Thymus (tissue), 11 donors: ENCODE results near the gene SERGEF. TPM values are rescaled to one million over a fixed set of nuclear protein-coding genes. Genes with fewer than 3 reads are reported as not detected.
"Not testable (repeated sequence)": the region's sequence is repeated elsewhere in the genome, so short reads cannot be mapped to it uniquely, and the experiment has no call there.

Source experiments
- DNase-seq, 9 donors: peaks; one replicate each; pipeline ENCODE4 v3.0.0-alpha.2; 2013; ENCODE audit warnings: low spot score in 9 of 9, low read depth in 6 of 9, missing footprints in 1 of 9
- H3K27ac ChIP-seq, 2 donors: one replicate each; pipeline ENCODE4 v1.5.1; 2013; ENCODE audit warnings: control low read depth in 1 of 2, low read depth in 1 of 2, low read length in 1 of 2, mild to moderate bottlenecking in 1 of 2, moderate library complexity in 1 of 2
- H3K27me3 ChIP-seq, 2 donors: one replicate each; pipeline ENCODE4 v1.5.1; 2013; ENCODE audit warnings: low read length in 1 of 2; ENCODE audit not compliant: control insufficient read depth in 2 of 2, insufficient read depth in 1 of 2
- H3K36me3 ChIP-seq, 2 donors: one replicate each; pipeline ENCODE4 v1.5.1; 2013; ENCODE audit warnings: low read length in 1 of 2, mild to moderate bottlenecking in 1 of 2, moderate library complexity in 1 of 2; ENCODE audit not compliant: control insufficient read depth in 2 of 2, insufficient read depth in 2 of 2
- H3K4me1 ChIP-seq, 2 donors: one replicate each; pipeline ENCODE4 v1.5.1; 2013; ENCODE audit warnings: low read length in 2 of 2; ENCODE audit not compliant: control insufficient read depth in 2 of 2, insufficient read depth in 2 of 2
- H3K4me3 ChIP-seq, 2 donors: one replicate each; pipeline ENCODE4 v1.5.1; 2013; ENCODE audit warnings: low read length in 2 of 2, control low read depth in 1 of 2, mild to moderate bottlenecking in 1 of 2
- H3K9me3 ChIP-seq, 2 donors: one replicate each; pipeline ENCODE4 v1.5.1; 2013; ENCODE audit warnings: low read length in 1 of 2, mild to moderate bottlenecking in 1 of 2; ENCODE audit not compliant: control insufficient read depth in 2 of 2, insufficient read depth in 1 of 2
- WGBS: extraction: QIAGEN DNeasy Blood & Tissue Kit; methylation state at CpG from one replicate; pipeline ENCODE4 v1.1.7; 2013; 5-methylcytosine and 5-hydroxymethylcytosine counted together
- polyA plus RNA-seq: library from polyadenylated mRNA; stranded (reverse); fragments of 200-250 nt; gene quantifications from one replicate; pipeline ENCODE4 v1.2.3, GENCODE V29; 2013
- total RNA-seq: library from RNA; stranded (reverse); fragments of 120-200 nt; gene quantifications from one replicate; pipeline ENCODE4 v1.2.4, GENCODE V29; 2013
- donor health status: healthy.

The SERGEF gene
- total and polyA plus RNA-seq, 2 donors, result 52.8 to 84.2 TPM

DNA sequence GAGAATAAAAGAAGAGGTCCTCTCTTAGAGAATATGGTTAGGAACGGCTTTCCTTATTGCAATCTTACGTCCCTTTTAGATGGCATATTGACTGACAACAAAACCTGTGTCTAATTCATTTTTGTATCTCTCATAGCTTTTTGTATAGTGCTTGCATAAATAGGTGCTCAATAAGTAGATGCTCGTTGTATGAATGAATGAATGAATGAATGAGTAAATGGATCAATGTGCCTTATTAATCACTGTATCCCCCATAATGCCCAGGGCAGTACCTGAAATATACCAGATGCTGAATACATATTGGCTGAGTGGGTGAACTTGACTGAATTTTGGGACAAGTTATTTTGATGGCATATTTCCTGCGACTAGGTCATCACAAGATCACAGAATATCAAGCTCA is 97.9 kb downstream of the SERGEF start:
- Histone ChIP-seq H3K4me3 (no peak overlapping the region), H3K9me3 (no peaks in the 10 kb centered on the region), H3K36me3 (no peaks in the 10 kb centered on the region), H3K27me3 (no peaks in the 10 kb centered on the region), H3K27ac (no peak overlapping the region), H3K4me1 (no peaks in the 10 kb centered on the region)
- DNase-seq, result no peak
- 98% methylated on average over 4 of the region's 4 CpGs for WGBS

DNA sequence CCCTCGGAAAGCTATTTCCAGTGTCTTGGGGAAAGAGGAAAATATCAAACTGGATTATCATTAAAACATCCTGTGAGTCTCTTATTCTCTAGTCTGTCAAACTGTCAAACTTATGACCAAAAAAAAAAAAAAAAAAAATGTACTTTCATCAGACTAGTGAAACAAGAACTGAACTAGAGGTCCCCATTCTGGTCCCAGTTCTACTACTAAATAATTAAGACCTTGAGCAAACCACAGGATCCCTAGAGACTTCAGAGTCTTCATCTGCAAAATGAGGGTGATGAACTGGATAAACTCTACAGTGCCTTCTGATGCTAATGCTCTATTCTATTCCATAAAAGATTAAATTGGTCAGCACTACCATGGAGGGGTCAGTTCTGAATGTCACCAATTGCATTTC is 105.8 kb downstream of the SERGEF start:
- 98% methylated on average over 1 of the region's 1 CpG for WGBS
- Histone ChIP-seq H3K4me3 (no peak overlapping the region), H3K27me3 (no peaks in the 10 kb centered on the region), H3K9me3 (no peaks in the 10 kb centered on the region), H3K27ac (no peak overlapping the region), H3K4me1 (peaks cover 9 to 12% of the 10 kb centered on the region in 2 donors), H3K36me3 (no peaks in the 10 kb centered on the region)
- DNase-seq, result no peak

DNA sequence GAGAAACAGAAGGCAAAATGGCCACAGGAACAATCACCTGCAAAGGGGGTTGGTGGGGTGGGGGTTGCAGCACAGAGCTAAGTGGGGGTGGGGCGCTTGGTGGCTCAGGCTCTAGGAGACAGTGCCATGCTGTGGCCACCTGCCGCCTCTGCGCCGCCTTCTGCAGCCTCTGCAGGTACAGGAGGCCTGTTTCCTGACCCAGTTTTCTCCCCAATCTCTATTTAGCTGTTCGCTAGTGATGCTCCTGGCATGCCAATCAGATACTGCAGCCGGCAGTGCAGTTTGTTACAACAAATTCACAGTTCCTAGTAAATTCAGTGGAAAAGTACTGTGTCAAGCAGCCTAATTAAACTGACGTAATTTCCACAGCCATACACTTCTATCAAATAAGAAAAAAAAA is 106.4 kb downstream of the SERGEF start:
- 88% methylated on average over 7 of the region's 7 CpGs for WGBS
- Histone ChIP-seq H3K27me3 (no peaks in the 10 kb centered on the region), H3K4me1 (peaks cover 9 to 12% of the 10 kb centered on the region in 2 donors), H3K27ac (no peak overlapping the region), H3K4me3 (no peak overlapping the region), H3K9me3 (no peaks in the 10 kb centered on the region), H3K36me3 (no peaks in the 10 kb centered on the region)
- peak in 8 of 9 donors; percentile 29 to 84 (median 58) for DNase-seq

DNA sequence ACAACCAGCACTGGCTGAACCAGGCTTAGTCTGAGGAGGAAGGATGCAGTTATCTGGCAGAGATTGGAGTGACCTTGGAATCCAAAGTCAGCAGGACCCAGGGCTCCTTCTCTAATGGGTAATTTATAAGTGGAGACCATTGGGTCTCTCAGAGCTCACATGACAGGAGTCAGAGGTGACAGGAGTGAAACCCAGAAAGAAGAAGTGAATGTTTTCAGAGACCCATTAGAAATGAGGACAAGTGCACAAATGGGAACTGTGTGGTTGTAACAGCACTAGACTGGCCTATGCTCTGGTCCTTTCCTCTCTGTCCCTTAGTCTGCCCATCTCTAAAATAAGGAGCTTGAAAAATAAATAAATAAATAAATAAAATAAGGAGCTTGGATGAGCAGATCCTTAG is 107.4 kb downstream of the SERGEF start:
- Histone ChIP-seq H3K27me3 (no peaks in the 10 kb centered on the region), H3K4me3 (no peak overlapping the region), H3K27ac (no peak overlapping the region), H3K36me3 (no peaks in the 10 kb centered on the region), H3K9me3 (no peaks in the 10 kb centered on the region), H3K4me1 (peaks cover 9 to 12% of the 10 kb centered on the region in 2 donors)
- DNase-seq, result no peak

DNA sequence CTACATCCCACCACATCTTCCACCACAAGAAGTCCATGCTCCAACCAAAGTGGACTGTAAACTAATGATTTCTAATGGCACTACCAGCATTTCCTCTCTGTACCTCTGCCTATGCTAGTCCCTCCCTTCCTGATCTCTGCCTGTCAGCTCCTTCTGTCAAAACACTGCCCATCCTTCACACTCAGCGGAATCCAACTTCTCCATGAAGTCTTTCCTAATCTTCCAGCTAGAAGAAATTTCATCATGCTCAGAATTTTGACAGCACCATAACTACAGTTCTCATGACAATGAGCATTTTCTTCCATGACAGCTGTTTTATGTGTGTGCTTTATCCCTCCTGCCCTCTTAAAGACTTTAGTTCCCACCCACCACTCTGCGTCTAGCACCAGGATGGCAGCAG is 111.4 kb downstream of the SERGEF start:
- no peak overlapping the region for H3K27ac ChIP-seq
- H3K4me3 ChIP-seq, result no peak overlapping the region
- H3K36me3 ChIP-seq, result no peaks in the 10 kb centered on the region
- DNase-seq, result no peak
- no peaks in the 10 kb centered on the region for H3K27me3 ChIP-seq
- H3K4me1 ChIP-seq, result peaks cover 5 to 7% of the 10 kb centered on the region in 2 donors
- no peaks in the 10 kb centered on the region for H3K9me3 ChIP-seq
- WGBS, result over 99% methylated on average over 2 of the region's 2 CpGs

DNA sequence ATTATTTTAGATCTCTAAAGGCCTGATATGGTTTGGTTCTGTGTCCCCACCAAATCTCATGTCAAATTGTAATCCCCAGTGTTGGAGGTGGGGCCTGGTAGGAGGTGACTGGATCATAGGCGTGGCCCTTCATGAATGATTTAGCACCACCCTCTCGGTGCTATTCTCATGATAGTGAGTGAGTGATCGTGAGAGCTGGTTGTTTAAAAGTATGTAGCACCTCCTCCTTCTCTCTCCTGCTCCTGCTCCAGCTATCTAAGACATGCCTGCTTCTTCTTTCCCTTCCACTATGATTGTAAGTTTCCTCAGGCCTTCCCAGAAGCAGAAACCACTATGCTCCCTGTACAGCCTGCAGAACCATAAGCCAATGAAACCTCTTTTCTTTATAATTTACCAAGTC is 114.1 kb downstream of the SERGEF start:
- Histone ChIP-seq H3K36me3 (no peaks in the 10 kb centered on the region), H3K4me3 (no peak overlapping the region), H3K4me1 (peaks cover 7 to 10% of the 10 kb centered on the region in 2 donors), H3K27me3 (no peaks in the 10 kb centered on the region), H3K27ac (no peak overlapping the region), H3K9me3 (no peaks in the 10 kb centered on the region)
- no peak for DNase-seq
- WGBS, result 94% methylated on average over 3 of the region's 3 CpGs

DNA sequence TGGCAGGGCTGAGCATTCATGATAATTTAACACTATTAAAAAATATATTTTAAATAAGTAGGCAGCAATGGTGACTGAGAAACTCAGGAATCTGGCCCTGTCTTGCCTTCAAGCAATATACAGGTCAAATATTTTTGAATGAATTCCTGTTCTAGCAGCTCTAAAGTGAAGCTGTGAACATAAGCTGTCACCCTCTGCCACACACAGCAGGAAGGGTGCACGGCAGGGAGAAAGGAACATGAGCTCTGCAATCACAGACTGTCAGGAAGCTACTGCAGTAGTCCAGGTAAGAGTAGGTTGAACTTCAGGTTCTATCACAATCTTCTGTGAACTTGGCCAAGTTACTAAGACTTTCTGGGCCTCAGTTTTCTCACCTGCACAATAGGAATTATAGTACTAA is 114.8 kb downstream of the SERGEF start:
- Histone ChIP-seq H3K27ac (no peak overlapping the region), H3K9me3 (no peaks in the 10 kb centered on the region), H3K27me3 (no peaks in the 10 kb centered on the region), H3K4me1 (peaks cover 7 to 10% of the 10 kb centered on the region in 2 donors), H3K36me3 (no peaks in the 10 kb centered on the region), H3K4me3 (no peak overlapping the region)
- WGBS, result 90% methylated on average over 1 of the region's 1 CpG
- no peak for DNase-seq

DNA sequence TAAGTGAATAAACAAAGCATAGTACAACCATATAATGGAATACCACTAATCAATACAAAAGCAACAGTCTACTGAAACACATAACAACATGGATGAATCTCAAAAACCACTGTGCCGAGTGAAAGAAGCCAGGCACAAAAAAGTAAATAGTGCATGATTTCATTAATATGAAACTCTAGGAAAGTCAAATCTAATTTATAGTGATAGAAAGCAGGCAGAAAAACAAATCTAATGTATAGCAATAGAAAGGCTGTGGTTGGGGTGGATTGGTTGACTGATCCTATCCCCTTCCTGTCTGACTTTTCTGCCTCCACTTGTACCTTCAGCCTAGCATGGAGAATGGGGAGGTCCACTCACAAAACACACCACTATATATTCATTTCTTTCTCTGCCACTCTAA is 115.4 kb downstream of the SERGEF start:
- WGBS, result 97% methylated on average over 1 of the region's 1 CpG
- H3K27ac ChIP-seq, result no peak overlapping the region
- H3K36me3 ChIP-seq, result no peaks in the 10 kb centered on the region
- H3K27me3 ChIP-seq, result no peaks in the 10 kb centered on the region
- peaks cover 7 to 10% of the 10 kb centered on the region in 2 donors for H3K4me1 ChIP-seq
- no peak for DNase-seq
- H3K9me3 ChIP-seq, result no peaks in the 10 kb centered on the region
- no peak overlapping the region for H3K4me3 ChIP-seq

DNA sequence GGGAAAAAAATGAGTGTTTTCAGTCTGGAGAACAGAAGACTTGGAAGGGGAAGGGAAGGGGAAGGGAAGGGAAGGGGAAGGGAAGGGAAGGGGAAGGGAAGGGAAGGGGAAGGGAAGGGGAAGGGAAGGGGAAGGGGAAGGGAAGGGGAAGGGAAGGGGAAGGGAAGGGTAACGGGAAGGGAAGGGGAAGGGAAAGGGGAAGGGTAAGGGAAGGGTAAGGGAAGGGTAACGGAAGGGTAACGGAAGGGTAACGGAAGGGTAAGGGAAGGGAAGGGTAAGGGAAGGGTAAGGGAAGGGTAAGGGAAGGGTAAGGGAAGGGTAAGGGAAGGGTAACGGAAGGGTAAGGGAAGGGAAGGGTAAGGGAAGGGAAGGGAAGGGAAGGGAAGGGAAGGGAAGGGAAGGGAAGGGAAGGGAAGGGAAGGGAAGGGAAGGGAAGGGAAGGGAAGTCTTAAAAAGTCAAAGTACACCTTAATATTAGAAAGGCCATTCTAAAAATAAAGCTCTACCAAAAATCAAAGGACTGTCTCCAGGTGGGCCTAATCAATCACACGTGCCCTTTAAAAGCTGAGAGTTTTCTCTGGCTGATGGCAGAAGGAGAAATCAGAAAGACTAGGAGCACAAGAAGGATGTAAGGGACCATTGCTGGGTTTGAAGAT is 116.2 kb downstream of the SERGEF start:
- not testable (repeated sequence) for H3K9me3 ChIP-seq, DNase-seq
- WGBS, result 97% methylated on average over 5 of the region's 6 CpGs

More for the DNA sequence above, 116.2 kb downstream of the SERGEF start:
- H3K4me1 ChIP-seq, result peaks cover 7 to 10% of the 10 kb centered on the region in 2 donors
- H3K27me3 ChIP-seq, H3K36me3 ChIP-seq, H3K27ac ChIP-seq, H3K4me3 ChIP-seq: not testable (repeated sequence)
